DOHH2 (cell line): ENCODE results near the gene SRRD.

Experiments
- H3F3A ChIP-seq: fragments of 200-600 bp; sonication (generic), shearing (Covaris generic); 2 replicates; pipeline ENCODE4 v1.6.0; 2016; ENCODE audit warnings: antibody characterized with exemption, mild to moderate bottlenecking; ENCODE audit not compliant: control insufficient read depth, insufficient read depth
- H3K27ac ChIP-seq: fragments of 200-600 bp; sonication (generic); 2 replicates; pipeline ENCODE4 v1.5.1; 2014; ENCODE audit warnings: low read depth, mild to moderate bottlenecking, low read length, moderate library complexity
- H3K27me3 ChIP-seq: fragments of 200-600 bp; sonication (generic); 2 replicates; pipeline ENCODE4 v1.6.1; 2014; ENCODE audit warnings: mild to moderate bottlenecking, low read length, mixed read lengths; ENCODE audit not compliant: control insufficient read depth
- H3K36me3 ChIP-seq: fragments of 200-600 bp; sonication (generic); 2 replicates; pipeline ENCODE4 v1.6.1; 2014; ENCODE audit warnings: mild to moderate bottlenecking, low read length, moderate library complexity, mixed read lengths; ENCODE audit not compliant: control insufficient read depth
- H3K4me1 ChIP-seq: fragments of 200-600 bp; sonication (generic); 2 replicates; pipeline ENCODE4 v1.6.1; 2014; ENCODE audit warnings: mild to moderate bottlenecking, low read length, mixed read lengths; ENCODE audit not compliant: control insufficient read depth
- H3K4me2 ChIP-seq: fragments of 200-600 bp; sonication (generic); 2 replicates; pipeline ENCODE4 v1.6.0; 2014; ENCODE audit warnings: mild to moderate bottlenecking, low read length, moderate library complexity
- H3K4me3 ChIP-seq: fragments of 200-600 bp; sonication (generic); 2 replicates; pipeline ENCODE4 v1.5.1; 2014; ENCODE audit warnings: mild to moderate bottlenecking, low read length, mixed read lengths
- H3K79me2 ChIP-seq: fragments of 200-600 bp; sonication (generic); 2 replicates; pipeline ENCODE4 v1.6.1; 2014; ENCODE audit warnings: mild to moderate bottlenecking, low read length, mixed read lengths; ENCODE audit not compliant: control insufficient read depth
- H3K9me2 ChIP-seq: fragments of 200-600 bp; sonication (generic); replicated peaks from 2 replicates; pipeline ENCODE4 v1.6.1; 2014; ENCODE audit warnings: mild to moderate bottlenecking, low read length, mixed read lengths; ENCODE audit not compliant: control insufficient read depth
- H3K9me3 ChIP-seq: fragments of 200-600 bp; sonication (generic); 2 replicates; pipeline ENCODE4 v1.6.1; 2014; ENCODE audit warnings: antibody characterized with exemption, low read length, mixed read lengths; ENCODE audit not compliant: control insufficient read depth, insufficient read depth
- H4K20me1 ChIP-seq: fragments of 200-600 bp; sonication (generic); 2 replicates; pipeline ENCODE4 v1.6.0; 2014; ENCODE audit warnings: low read depth, mild to moderate bottlenecking, antibody characterized with exemption, low read length, moderate library complexity; ENCODE audit not compliant: control insufficient read depth, insufficient read depth
- CTCF ChIP-seq: fragments of 200-600 bp; sonication (generic); IDR thresholded peaks from one replicate; pipeline ENCODE4 v1.5.1; 2014; ENCODE audit warnings: antibody characterized with exemption, mild to moderate bottlenecking, low read depth, low read length; ENCODE audit not compliant: poor library complexity, severe bottlenecking
- EZH2phosphoT487 ChIP-seq: fragments of 200-600 bp; sonication (generic); IDR thresholded peaks from 2 replicates; pipeline ENCODE4 v1.6.1; 2017; ENCODE audit warnings: borderline replicate concordance, mild to moderate bottlenecking, antibody characterized with exemption, low read length, moderate library complexity, mixed read lengths

Gene SRRD

GRCh38 chr22:26448941-26449340 lies 34.7 kb upstream of the SRRD start:
- Histone ChIP-seq H3K9me2 (no peaks in the 10 kb centered on the region), H3F3A (peaks cover 8% of the 10 kb centered on the region; the same call in 1 of the 2 replicates), H3K27ac (no peak overlapping the region), H4K20me1 (no peaks in the 10 kb centered on the region), H3K27me3 (no peaks in the 10 kb centered on the region), H3K4me2 (no peak overlapping the region), H3K9me3 (no peaks in the 10 kb centered on the region), H3K4me3 (no peak overlapping the region), H3K36me3 (peaks cover 47% of the 10 kb centered on the region), H3K79me2 (peaks cover 3% of the 10 kb centered on the region; the same call in 1 of the 2 replicates), H3K4me1 (no peaks in the 10 kb centered on the region)
- TF ChIP-seq EZH2phosphoT487 (no peak), CTCF (no peak)

GRCh38 chr22:26450453-26451185 lies 33.1 kb upstream of the SRRD start:
- H3K36me3 ChIP-seq = peaks cover 52% of the 10 kb centered on the region
- H4K20me1 ChIP-seq = no peaks in the 10 kb centered on the region
- TF ChIP-seq CTCF (no peak), EZH2phosphoT487 (no peak)
- no peak overlapping the region for H3K27ac ChIP-seq
- no peaks in the 10 kb centered on the region for H3K9me2 ChIP-seq
- H3K4me1 ChIP-seq = no peaks in the 10 kb centered on the region
- no peak overlapping the region for H3K4me2 ChIP-seq
- H3K27me3 ChIP-seq = no peaks in the 10 kb centered on the region
- H3K9me3 ChIP-seq = no peaks in the 10 kb centered on the region
- peaks cover 6% of the 10 kb centered on the region for H3K79me2 ChIP-seq
- H3K4me3 ChIP-seq = no peak overlapping the region
- peaks cover 5% of the 10 kb centered on the region; the same call in 1 of the 2 replicates for H3F3A ChIP-seq

GRCh38 chr22:26452236-26453016 lies 31.3 kb upstream of the SRRD start:
- no peaks in the 10 kb centered on the region for H3K27me3 ChIP-seq
- TF ChIP-seq EZH2phosphoT487 (no peak), CTCF (no peak)
- H3K4me3 ChIP-seq = no peak overlapping the region
- H4K20me1 ChIP-seq = no peaks in the 10 kb centered on the region
- no peaks in the 10 kb centered on the region for H3K9me2 ChIP-seq
- peaks cover 60% of the 10 kb centered on the region for H3K36me3 ChIP-seq
- peaks cover 5% of the 10 kb centered on the region; the same call in 1 of the 2 replicates for H3F3A ChIP-seq
- no peak overlapping the region for H3K27ac ChIP-seq
- H3K4me1 ChIP-seq = no peaks in the 10 kb centered on the region
- H3K9me3 ChIP-seq = no peaks in the 10 kb centered on the region
- H3K79me2 ChIP-seq = peaks cover 12% of the 10 kb centered on the region
- H3K4me2 ChIP-seq = no peak overlapping the region
